HG03457 (cell line): ENCODE results near the gene TRAPPC10.
"Not testable (repeated sequence)": the region's sequence is repeated elsewhere in the genome, so short reads cannot be mapped to it uniquely, and the experiment has no call there.

Experiments
- ATAC-seq: cut with Tn5 transposase; IDR thresholded peaks from one replicate; pipeline ENCODE4 v1.9.1; 2021; ENCODE audit warnings: moderate number of reproducible peaks; ENCODE audit not compliant: unreplicated experiment

TRAPPC10 gene

GRCh38 chr21:44134732-44135131 lies 122.6 kb downstream of the TRAPPC10 start:
- not testable (repeated sequence) for ATAC-seq

GRCh38 chr21:44138039-44138438 lies 125.9 kb downstream of the TRAPPC10 start:
- ATAC-seq: not testable (repeated sequence)

- not testable (repeated sequence) for ATAC-seq
These were observed 127.9 kb downstream of the TRAPPC10 start for GRCh38 chr21:44139787-44140551.

- not testable (repeated sequence) for ATAC-seq
These were observed 128.4 kb downstream of the TRAPPC10 start for GRCh38 chr21:44140552-44140932.

GRCh38 chr21:44142470-44142869 lies 130.4 kb downstream of the TRAPPC10 start:
- ATAC-seq: not testable (repeated sequence)

DNA sequence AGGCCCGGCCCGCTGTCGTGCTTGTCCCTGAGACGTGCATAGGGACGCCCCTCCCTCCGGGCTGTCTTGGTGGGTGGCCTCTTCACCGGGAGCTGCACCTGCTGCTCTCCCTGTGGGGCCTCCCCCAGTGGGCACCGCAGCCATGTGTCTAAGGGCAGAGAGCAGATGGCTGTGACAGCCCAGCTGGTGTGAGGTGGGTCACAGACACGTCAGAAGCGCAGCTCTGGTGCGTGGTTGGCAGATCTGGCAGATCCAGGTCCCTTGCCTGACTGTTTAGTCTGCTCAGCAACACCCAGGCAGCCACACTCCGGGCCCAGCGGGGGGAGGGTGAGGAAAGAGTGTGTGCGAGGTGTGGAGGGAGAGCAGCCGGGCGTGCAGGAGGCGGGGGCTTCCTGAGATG lies 131.3 kb downstream of the TRAPPC10 start:
- not testable (repeated sequence) for ATAC-seq

- ATAC-seq: not testable (repeated sequence)
These were observed 131.9 kb downstream of the TRAPPC10 start for GRCh38 chr21:44143996-44144395.

- not testable (repeated sequence) for ATAC-seq
These were observed 132.9 kb downstream of the TRAPPC10 start for GRCh38 chr21:44144784-44145602.

DNA sequence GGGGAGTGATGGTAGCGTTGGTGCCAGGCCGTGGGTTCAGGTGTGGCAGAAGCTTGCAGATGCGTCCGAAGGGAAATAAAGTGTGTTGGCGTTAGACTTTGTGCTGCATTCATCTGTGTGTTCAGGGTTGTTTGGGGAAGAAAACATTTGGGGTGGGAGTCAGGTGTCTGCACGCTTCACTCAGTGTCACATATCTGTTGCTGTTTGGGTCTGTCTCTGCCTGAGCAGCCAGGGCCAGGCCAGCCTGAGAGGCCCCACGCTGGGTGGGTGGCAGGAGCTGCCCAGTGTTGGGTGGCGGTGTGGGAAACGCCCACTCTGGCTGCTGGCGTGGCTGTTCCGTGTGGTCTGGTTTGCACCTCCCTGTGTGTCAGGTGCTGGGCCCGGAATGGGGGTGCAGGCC lies 133.5 kb downstream of the TRAPPC10 start:
- not testable (repeated sequence) for ATAC-seq

DNA sequence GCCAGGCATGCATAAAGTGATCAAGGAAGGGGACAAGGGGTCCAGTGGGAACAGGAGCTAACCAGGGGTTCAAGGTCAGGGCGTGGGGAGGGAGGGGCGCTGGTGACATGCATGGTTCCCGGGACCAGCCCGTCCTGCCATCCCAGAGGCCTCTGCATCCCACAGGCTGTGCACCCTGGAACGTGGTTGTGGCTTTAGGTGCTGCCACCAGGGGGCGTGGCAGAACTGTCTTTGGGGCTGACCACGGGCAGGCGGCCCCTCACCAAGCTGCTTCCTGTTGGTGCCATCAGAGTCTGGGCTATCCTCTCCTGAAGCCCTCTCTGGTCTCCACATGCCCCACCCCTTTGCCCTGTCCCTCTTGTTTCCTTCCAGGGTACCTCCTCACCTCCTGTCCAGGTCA lies 135.0 kb downstream of the TRAPPC10 start:
- ATAC-seq: not testable (repeated sequence)

DNA sequence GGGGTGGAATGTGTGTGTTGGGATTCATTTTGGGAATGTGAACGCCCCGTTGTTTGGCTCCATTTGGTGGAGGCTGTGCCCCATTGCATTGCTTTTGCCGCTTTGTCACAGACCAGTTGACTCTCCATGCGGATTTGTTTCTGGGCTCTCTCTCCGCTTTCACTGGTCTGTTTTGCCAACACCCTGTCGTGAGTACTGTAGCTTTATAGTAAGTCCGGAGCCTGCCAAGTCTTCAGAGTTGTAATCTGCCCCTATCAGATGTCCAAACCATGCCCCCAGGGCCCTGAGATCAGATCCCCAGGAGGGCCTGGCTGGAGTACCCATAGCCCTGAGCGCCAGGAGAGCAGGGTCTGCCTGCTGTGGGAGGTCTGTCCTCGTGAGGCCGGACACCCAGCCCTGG lies 138.1 kb downstream of the TRAPPC10 start:
- ATAC-seq: not testable (repeated sequence)

- not testable (repeated sequence) for ATAC-seq
These were observed 141.2 kb downstream of the TRAPPC10 start for GRCh38 chr21:44153214-44153888.

- ATAC-seq: not testable (repeated sequence)
These were observed 141.8 kb downstream of the TRAPPC10 start for GRCh38 chr21:44153889-44154228.

DNA sequence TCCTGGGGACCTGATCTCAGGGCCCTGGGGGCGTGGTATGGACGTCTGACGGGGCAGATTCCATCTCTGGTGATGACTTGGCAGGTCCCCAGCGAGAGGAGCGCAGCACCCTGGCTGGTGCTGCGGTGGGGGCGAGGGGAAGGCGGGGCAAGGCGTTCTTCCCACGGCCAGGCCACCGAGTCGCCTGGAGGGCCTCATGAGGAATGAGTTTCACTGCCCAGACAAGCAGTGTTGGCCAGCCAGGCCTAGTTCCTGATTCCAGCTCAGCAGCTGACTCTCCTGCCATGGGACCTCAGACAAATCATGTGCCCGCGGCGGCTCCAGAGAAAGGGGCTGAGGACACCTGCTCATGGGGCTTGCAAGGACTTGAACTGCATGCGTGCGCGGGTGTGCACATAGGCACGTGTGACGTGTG lies 142.7 kb downstream of the TRAPPC10 start:
- not testable (repeated sequence) for ATAC-seq

- not testable (repeated sequence) for ATAC-seq
These were observed 143.3 kb downstream of the TRAPPC10 start for GRCh38 chr21:44155231-44155993.

- not testable (repeated sequence) for ATAC-seq
These were observed 143.9 kb downstream of the TRAPPC10 start for GRCh38 chr21:44155994-44156380.
